ENCODE measurements around the gene TDP1. TPM values are rescaled to one million over a fixed set of nuclear protein-coding genes. Genes with fewer than 3 reads are reported as not detected.

Gene TDP1
- 10 to 100 TPM in 1 of 2 donors, 1 to 10 TPM in 1; 8.2 to 11.5 TPM for total RNA-seq
- long read RNA-seq, donor 1, partial matches to known transcripts, result 1 of 2 reads
- long read RNA-seq, donor 1, other reads (novel, unspliced or antisense), result 1 of 2 reads
- long read RNA-seq, donor 2, transcript TDP1-203 (16 exons, 2,068 nt), result major isoform, 8 of 17 reads
- long read RNA-seq, donor 2, partial matches to known transcripts, result 7 of 17 reads
- long read RNA-seq, donor 2, other reads (novel, unspliced or antisense), result 1 of 17 reads

GRCh38 chr14:89955745-89956660, at the start of gene TDP1:
TDP1 (plus strand) TSS chr14:89955927; CDS start chr14:89963115, 7,188 bp downstream.
- intact Hi-C loops (cut with DNase I), result no loop called here
- peak; percentile 98 for DNase-seq (ENCODE audit: low spot score)

DNA sequence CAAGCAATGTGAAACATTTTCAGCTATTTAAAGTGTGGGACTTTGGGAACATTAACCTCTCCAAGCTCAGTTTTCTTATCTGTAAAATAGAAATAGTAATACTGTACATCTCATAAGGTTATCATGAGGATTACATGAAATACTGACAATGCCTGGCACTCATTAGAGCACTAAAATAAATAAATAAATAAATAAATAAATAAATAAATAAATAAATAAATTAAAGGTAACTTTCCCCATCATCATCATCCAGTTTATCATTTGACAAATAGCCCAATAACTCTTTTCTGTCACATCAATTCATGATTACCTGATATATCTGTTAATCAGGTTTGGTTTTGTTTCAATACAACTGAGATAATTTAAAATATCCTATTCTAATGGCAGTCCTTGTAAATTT, 49.7 kb upstream of the TDP1 start:
- intact Hi-C loops (cut with DNase I), result no loop called here
- DNase-seq (ENCODE audit: low spot score), result no peak

- intact Hi-C loops (cut with DNase I), result no loop called here
Measured at GRCh38 chr14:89907655-89908054, 48.1 kb upstream of the TDP1 start.

DNA sequence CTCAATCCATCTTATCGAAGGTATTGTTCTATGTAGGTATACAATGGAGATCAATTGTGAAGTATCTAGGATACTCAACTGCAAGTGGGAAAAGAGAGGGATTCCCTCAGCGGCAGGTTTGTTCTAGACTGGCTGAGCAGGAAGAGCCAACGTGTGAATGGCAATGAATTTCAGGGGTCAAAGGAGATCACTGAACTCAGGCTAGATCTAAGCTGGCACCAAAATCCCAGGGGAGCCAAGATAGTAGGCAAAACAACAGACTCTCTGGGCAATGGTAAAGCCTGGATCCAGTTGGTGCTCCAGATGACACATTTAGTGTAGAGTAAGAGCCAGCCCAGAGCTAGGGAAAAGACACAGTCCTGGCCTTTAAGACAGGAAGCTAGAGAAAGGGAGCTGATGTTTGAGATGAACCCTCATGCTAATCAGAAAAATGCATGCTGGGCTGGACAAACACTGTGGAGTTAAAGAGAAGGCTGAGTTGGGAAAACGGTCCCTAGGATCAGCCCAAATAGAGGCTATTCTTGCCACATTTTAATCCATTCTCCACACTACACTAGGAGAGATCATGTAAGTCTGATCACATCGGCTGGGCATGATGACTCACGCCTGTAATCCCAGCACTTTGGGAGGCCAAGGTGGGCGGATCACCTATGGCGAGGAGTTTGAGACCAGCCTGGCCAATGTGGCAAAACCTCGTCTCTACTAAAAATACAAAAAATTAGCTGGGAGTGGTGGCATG, 46.8 kb upstream of the TDP1 start:
- DNase-seq (ENCODE audit: low spot score), result no peak
- intact Hi-C loops (cut with DNase I), result no loop called here

More at GRCh38 chr14:89907655-89908054, 48.1 kb upstream of the TDP1 start:
- no peak for DNase-seq (ENCODE audit: low spot score)

DNA sequence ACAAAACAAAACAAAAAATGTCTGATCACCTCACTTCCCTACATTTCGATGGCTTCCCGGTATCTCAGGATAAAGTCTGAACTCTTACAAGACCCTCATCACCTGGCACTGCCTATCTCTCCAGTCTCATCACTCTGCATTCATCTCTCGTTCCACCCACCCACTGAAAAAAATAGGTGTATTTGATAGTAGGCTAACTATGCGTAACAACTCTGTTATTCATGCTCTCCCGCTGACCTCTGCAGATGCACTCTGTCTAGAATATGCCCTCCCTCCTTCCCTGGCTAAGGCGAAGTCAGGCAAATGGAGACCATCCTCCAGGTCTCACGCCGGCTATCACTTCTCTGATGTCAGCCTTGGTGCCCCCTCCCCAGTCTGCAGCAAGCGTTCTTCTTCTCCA, 46.1 kb upstream of the TDP1 start:
- no peak for DNase-seq (ENCODE audit: low spot score)
- intact Hi-C loops (cut with DNase I), result no loop called here

GRCh38 chr14:89910691-89911009, 45.1 kb upstream of the TDP1 start:
- no peak for DNase-seq (ENCODE audit: low spot score)
- intact Hi-C loops (cut with DNase I), result loop anchor here (5.0 to 10.0 kb wide), 5 partner anchors 286 to 883 kb away; partner anchors contain the start of gene FOXN3 (in 1 of the 2)

- intact Hi-C loops (cut with DNase I), result loop anchor here (5.0 to 10.0 kb wide), 5 partner anchors 286 to 884 kb away; partner anchors contain the start of gene FOXN3 (in 1 of the 2)
- DNase-seq (ENCODE audit: low spot score), result peak; percentile 84
Measured at GRCh38 chr14:89911010-89911919, 44.5 kb upstream of the TDP1 start.

DNA sequence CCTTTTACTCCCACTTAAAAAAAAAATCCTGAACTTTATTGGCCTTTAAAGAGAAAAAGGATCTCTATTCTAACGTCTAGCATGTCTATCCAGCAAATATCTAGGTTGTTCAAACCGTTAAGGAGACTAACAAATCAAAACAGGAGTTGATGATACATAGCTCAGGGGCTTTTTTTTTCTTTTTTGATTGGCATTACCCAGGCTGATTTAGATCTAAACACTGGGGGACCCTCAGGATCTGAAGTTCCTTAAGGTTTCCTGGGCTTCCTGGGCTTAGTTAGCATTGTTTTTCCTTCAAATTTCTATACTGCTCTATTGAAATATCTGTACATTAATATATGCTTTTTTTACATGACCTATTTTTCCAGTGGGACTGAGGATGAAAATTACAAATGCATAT, 43.5 kb upstream of the TDP1 start:
- intact Hi-C loops (cut with DNase I), result loop anchor here (5.0 to 10.0 kb wide), 5 partner anchors 287 to 885 kb away; partner anchors contain the start of gene FOXN3 (in 1 of the 2)
- DNase-seq (ENCODE audit: low spot score), result no peak

GRCh38 chr14:89912667-89913211, 43.0 kb upstream of the TDP1 start:
- intact Hi-C loops (cut with DNase I), result loop anchor here (5.0 to 10.0 kb wide), 5 partner anchors 288 to 885 kb away; partner anchors contain the start of gene FOXN3 (in 1 of the 2)
- DNase-seq (ENCODE audit: low spot score), result no peak

GRCh38 chr14:89915114-89915878, 40.4 kb upstream of the TDP1 start:
- no peak for DNase-seq (ENCODE audit: low spot score)
- intact Hi-C loops (cut with DNase I), result loop anchor here (10.0 kb wide), 3 partner anchors 290 to 880 kb away; no protein-coding TSS in a partner anchor

- intact Hi-C loops (cut with DNase I), result loop anchor here (10.0 kb wide), 3 partner anchors 294 to 884 kb away; no protein-coding TSS in a partner anchor
- no peak for DNase-seq (ENCODE audit: low spot score)
Measured at GRCh38 chr14:89918721-89919120, 37.0 kb upstream of the TDP1 start.

GRCh38 chr14:89920056-89920455, 35.7 kb upstream of the TDP1 start:
- intact Hi-C loops (cut with DNase I), result loop anchor here in 1 of 2 donors (10.0 kb wide), 1 partner anchor 1895 kb away; no protein-coding TSS in a partner anchor
- no peak for DNase-seq (ENCODE audit: low spot score)

DNA sequence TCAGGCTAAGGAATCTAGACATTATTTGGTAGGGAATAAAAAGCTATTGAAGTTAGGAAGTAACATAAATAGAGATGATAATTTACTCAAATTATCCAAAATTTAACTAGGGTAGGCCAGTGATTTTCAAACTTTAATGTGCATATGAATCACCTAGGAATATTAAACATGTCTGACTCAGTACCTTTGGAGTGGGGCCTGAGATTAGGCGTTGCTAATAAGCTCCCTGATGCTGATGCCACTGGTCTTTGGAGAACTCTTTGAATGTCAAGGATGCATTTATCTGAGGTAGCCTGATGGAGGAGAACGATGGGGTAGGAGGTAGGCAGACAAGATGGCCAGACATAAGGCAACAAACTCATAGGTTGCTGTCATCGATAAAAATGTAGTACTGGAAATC, 34.4 kb upstream of the TDP1 start:
- intact Hi-C loops (cut with DNase I), result loop anchor here in 1 of 2 donors (10.0 kb wide), 1 partner anchor 1893 kb away; no protein-coding TSS in a partner anchor
- DNase-seq (ENCODE audit: low spot score), result no peak

- intact Hi-C loops (cut with DNase I), result loop anchor here in 1 of 2 donors (10.0 kb wide), 1 partner anchor 1893 kb away; no protein-coding TSS in a partner anchor
- no peak for DNase-seq (ENCODE audit: low spot score)
Measured at GRCh38 chr14:89922031-89922907, 33.5 kb upstream of the TDP1 start.

- intact Hi-C loops (cut with DNase I), result loop anchor here in 1 of 2 donors (10.0 kb wide), 1 partner anchor 1891 kb away; no protein-coding TSS in a partner anchor
Measured at GRCh38 chr14:89924268-89924667, 31.5 kb upstream of the TDP1 start.

DNA sequence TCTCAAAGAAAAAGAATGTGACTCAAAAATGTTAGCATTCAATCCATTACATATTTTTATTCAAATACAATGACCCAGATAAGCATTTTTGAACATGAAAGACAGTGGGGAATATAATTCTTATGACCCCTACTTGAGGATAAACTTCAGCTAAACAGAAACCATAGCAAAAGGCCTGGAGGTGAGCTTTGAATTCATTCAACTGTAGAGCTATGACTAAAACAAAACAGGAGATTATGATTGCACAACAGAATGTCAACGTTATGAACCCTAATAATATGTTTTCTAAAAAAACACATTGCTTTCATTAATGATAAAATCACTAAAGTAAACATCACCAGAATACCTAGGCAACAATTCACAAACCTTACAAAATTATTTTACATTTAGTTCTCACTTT, 29.0 kb upstream of the TDP1 start:
- no peak for DNase-seq (ENCODE audit: low spot score)
- intact Hi-C loops (cut with DNase I), result loop anchor here in 1 of 2 donors (10.0 kb wide), 1 partner anchor 1888 kb away; no protein-coding TSS in a partner anchor

More at GRCh38 chr14:89924268-89924667, 31.5 kb upstream of the TDP1 start:
- no peak for DNase-seq (ENCODE audit: low spot score)

All from posterior vena cava (tissue), 2 donors.